ENCODE data around the gene RSPH6A.

The RSPH6A gene

DNA sequence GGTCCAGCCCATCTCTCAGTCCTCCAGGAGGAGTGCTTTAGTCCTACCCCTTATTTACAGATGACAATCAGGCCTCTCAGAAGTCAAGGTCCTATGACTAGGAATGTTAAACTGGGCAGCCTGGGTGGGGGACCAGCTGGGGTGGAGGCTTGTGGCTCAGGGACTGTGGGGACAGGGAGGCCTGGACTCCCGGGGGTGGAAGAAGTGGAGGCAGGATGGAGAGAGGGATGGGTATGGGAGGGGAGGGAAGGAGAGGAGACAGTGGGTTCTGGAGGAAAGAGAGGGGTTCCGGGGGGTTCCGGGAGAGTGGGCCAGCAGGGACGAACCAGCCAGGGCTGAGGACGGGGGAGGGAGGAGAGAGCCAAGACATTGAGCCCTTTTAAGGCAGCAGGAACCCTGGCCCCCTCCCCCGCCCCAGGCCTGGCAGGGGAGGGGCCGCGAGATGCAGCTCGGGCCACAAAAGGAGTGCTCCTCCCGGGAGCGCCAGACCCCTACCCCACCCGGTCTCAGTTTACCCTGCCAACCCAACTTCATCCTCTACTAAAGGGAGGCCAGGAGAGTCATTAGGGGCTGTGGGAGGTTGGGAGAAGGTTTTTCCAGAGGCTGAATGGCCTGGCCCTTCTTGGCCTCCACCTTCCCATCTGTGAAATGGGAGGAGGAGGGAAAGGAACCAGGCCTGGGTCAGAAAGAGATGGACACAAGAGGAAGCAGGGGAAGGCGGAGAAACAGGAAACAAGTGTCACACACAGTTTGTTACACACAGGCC, 34.5 kb downstream of the RSPH6A start:
- no peak for DNase-seq (ENCODE audit: low read depth, low spot score)

DNA sequence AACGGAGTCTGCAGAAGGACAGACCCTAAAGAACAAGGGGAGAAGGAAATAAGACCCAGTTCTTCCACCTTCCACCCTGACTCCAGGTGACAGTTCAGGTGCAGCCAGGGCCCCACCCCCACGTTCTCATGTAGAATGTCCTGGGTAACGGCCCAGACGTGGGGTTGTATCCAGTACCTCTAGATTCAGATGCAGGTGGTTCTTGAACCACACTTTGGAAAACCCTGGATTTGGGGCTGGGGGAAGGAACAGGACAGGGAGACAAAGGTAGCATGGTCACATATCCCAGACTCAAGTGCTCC, 35.0 kb downstream of the RSPH6A start:
- DNase-seq (ENCODE audit: low read depth, low spot score): no peak

DNA sequence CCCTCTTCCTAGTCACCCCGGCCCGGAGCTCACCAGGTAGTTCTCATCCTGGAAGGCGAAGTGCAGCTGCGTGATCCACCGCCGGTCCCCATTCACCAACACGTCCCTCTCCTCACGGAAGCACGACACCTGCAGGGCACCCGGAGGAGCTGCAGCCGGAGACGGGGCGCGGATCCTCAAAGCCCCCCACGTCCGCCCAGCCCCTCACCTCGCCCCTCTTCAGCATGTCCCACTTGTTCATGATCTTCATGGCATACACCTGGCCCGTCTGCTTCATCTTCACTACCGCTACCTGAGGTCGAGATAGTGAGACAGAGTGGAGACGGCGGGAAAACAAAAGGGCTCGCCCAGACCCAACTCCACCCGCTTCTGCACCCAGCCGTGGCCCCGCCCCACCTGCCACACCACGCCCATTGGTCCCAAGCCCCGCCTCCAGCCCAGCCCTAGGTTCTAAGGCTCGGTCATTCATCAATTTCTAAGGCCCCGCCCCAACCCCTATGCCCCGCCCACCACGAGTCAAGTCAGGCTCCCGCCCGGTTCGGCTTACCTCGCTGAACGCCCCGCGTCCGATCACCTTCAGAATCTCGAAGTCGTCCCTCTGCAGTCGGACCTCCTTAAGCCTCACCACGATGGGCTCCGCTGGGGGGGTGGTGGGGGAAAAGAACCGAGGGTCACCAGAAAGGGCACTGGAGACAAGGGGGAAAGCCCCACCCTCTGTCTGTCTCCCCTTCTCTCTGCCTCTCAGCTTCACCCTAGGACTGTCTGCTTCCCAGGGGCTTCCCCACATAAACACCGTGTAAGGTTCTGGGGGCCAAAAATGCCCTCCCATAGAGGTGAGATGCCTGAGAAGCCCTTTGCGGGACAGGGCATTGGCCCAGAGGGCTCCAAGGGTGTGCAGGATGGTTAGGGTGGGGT, 35.6 kb downstream of the RSPH6A start:
- DNase-seq (ENCODE audit: low read depth, low spot score): no peak

DNA sequence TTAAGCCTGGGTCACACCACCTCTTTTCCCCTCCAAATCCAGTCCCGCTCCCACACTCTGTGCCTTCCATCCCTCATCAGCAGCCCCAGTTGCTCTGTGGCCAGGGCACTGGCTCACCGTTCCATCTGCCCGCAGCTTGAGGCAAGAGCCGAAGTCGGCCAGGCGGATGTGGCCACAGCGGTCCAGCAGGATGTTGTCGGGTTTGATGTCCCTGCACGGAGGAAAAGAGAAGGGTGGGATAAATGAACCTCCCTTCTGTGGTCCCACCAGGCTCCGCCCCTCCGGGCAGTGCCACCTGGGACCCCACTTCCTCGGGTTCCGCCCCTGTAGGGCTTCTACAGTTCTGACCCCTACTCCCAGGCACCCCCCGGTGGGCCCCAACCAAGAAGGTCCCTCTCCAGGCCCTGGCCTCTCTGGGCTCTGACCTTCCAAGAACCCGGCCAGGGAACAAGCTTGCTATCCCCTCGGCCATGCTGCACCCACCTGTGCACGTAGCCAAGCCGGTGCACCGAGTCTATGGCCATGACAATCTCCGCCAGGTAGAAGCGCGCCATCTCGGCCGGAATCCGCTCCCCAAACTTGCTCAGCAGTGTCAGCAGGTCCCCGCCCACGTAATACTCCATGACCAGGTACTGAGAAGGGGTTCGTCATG, 37.0 kb downstream of the RSPH6A start:
- no peak for DNase-seq (ENCODE audit: low read depth, low spot score)

DNA sequence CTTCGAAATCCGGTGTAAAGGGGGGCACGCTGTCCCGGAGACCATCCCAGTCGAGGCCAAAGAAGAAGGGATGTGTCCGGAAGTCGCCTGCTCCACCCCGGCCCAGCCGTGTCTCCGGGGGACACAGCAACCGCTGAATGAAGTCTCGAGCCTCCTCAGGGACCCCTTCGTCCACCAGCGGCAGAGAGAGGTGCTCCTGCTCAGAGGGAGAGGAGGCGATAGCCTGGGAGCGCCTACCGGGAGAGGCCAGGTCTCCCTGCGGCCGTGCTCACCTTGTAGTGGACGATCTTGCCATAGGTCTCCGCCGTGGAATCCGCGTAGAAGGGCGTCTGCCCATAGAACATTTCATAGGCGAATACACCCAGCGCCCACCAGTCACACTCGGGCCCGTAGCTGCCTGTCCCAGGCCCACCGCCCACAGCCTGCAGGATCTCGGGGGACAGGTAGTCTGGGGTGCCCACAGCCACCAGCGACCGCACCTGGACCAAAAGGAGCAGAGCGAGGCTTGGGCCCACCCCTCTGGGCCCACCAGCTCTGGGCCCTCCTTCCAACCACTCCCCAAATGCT, 37.6 kb downstream of the RSPH6A start:
- no peak for DNase-seq (ENCODE audit: low read depth, low spot score)

DNA sequence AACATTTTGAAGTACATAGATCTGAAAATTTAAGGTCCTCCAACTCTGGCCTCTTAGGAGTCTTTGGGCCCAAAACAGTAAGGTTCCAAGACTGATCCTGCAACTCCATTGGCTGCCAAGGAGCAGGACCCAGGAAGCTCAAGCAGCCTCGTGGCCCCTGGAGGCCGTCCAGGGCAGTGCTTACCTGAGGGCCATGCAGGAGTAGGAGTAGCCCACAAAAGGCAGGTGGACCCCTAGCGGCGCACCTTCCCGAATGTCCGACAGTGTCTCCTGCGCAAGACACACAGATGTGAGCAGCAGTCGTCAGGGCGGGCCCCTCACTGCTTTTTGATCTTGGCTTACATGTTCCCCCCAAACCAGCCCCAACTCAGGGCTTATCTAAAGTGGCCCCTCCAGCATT, 40.3 kb downstream of the RSPH6A start:
- DNase-seq (ENCODE audit: low read depth, low spot score): no peak

DNA sequence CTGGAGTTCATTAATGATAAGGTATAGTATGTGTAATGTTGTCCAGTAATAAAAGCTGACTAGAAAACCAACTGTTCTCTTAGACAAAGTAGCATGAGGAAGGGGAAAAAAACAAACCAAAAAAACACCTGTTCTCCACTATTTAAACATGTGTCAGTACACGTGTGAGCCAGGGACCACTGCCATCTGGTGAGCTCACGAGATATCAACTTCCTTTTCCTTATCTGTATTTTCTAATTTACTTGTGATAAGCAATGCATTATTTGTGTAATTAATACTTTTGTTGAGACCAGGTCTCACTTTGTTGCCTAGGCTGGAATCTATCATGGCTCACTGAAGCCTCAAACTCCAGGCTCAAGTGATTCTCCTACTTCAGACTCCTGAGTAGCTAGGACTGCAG, 41.7 kb downstream of the RSPH6A start:
- DNase-seq (ENCODE audit: low read depth, low spot score): no peak

DNA sequence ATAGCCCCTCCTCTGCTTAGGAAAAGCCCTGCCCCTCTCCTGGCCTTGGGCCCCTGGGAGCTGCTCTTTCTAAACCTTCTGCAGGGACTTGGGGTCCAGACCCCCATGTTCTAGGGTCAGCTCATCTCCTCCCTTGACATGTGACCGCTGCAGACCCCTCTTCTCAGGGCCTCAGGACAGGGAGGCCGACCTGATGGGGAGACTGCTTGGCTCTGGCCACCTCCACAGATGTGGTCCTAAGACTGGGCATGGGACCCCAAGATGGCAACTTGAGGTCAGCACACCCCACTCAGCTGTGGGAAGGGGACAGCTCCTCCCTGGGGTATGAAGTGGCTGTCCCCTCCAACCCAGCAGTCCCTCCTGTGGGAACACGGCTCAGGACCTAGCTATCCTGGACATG, 42.2 kb downstream of the RSPH6A start:
- DNase-seq (ENCODE audit: low read depth, low spot score): no peak

DNA sequence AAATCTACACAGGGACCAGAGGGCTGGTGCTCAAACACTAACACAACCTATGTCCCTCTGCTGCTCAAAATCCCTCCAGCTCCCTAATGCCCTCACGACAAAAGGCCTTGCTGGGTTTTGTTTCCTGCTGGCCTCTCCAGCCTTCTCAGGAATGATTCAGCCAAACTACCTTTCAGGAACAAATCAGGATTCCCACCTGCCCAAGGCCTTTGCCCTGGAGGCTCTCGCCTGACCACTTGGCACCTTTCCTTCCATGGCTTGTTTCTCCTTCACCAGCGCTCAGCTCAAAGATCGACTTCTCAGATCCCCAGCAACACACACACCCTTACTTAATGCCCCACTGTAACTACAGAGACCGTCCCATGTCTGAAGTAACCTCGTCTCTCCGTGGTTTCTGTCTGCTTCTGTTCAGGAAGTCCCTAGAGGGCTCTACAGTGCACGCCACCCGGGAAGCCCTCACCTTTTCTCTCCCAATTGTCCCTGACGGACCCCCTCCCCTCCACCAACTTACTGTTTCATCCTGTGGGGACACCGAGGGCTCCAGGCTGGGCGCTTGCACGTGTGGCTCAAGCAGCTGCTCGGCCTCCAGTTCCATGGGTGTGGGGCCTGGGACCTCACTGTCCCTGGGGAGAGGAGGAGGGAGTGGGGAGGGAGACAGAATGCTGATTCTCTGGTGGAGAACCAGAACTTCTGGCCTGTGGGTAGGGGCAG, 42.8 kb downstream of the RSPH6A start:
- DNase-seq (ENCODE audit: low read depth, low spot score): no peak

DNA sequence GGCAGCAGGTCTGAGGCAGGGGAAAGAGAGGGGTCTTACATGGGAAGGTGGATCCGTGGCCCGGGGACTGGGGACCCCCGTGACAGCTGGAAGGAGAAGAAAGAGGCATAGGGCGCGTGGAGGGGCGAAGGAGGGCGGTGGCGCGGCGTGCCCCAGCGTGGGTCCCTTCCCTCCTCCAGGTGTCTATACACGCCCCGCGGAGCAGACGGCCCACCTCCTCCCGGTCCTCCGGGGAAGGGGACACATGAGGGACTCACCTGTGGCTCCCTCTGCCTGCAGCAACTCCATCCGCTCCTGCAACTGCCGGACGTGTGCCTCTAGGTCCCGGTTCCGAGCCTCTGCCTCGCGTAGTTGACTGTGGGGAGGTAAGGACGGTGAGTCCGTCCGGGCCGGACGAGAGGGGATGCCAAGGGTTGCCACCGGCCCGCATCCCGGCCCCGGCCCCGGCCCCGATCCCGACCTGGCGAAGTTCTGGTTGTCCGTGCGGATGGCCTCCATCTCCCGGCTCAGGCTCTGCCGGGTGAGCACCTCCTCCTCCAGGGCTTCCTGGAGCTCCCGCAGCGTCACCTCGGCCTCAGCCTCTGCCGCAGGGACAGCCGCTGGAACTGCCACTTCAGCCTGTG, 43.7 kb downstream of the RSPH6A start:
- DNase-seq (ENCODE audit: low read depth, low spot score): no peak

DNA sequence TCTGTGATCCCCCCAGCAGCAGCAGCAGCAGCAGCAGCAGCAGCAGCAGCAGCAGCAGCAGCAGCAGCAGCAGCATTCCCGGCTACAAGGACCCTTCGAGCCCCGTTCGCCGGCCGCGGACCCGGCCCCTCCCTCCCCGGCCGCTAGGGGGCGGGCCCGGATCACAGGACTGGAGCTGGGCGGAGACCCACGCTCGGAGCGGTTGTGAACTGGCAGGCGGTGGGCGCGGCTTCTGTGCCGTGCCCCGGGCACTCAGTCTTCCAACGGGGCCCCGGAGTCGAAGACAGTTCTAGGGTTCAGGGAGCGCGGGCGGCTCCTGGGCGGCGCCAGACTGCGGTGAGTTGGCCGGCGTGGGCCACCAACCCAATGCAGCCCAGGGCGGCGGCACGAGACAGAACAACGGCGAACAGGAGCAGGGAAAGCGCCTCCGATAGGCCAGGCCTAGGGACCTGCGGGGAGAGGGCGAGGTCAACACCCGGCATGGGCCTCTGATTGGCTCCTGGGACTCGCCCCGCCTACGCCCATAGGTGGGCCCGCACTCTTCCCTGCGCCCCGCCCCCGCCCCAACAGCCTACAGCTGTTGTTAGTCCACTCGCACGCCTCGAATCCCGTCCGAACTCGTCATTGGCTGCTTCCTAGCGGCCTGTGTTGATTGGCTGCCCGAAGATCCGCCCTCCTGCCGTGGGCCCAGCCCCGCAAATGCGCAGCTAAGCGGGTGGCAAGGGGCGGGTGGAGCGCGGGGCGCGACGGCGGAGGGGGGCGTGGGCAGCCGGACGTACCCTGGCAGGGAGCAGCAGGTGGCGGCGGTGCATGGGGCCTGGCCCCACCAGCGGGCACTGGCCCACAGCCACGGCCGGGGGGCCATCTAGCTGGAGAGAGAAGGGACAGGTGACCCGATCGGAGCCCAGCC, 44.7 kb downstream of the RSPH6A start:
- peak; percentile 95 for DNase-seq (ENCODE audit: low read depth, low spot score)

DNA sequence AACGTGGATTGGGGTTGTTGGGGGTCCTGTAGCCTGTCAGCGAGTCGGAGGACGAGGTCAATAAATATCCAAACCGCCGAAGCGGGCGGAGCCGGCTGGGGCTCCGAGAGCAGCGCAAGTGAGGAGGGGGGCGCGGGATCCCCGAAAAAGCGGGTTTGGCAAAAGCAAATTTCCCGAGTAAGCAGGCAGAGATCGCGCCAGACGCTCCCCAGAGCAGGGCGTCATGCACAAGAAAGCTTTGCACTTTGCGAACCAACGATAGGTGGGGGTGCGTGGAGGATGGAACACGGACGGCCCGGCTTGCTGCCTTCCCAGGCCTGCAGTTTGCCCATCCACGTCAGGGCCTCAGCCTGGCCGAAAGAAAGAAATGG, 45.3 kb downstream of the RSPH6A start:
- DNase-seq (ENCODE audit: low read depth, low spot score): no peak

DNA sequence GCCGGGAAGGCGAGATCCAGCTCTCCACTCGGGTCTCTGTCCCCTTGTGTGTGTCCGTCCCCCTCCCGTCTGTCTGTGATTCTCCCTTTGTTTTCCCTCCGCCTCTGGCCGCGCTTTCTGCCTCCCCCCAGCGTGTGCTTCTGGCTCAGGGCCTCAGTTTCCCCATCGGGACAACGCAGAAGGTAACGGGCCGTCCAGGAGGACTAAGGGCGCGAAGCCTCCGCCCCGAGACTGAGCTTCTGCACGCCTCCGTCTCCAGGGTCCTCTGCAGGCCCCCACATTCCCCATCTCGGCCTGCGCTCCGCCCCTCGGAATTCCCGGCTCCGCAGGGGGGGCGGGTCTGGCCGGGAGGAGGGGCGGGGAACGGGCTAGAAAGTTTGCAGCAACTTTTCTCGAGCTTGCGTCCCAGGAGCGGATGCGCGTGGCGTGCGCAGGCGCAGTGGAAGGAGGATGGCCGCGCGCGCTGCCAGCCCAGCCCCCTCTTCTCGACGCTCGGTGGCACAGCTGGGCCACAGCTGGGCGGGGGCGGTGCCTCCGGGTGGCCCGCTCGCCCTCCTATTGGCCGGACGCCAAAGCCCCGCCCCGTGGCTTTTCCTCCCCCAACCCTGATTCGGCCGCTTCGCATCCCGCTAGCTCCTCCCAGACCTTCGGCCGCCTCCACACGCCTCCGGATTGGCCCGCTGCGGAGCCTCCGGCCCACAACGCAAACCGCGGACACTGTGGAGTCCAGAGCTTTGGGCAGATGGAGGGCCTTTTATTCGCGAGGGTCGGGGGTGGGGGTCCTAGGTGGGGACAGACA, 45.9 kb downstream of the RSPH6A start, which contains the start of gene SIX5:
TSS of gene SIX5 (minus strand) at position 269 of the 799 bp plus-strand sequence. CDS start 408 bp downstream, outside the sequence.
- DNase-seq (ENCODE audit: low read depth, low spot score): peak; percentile 97

DNA sequence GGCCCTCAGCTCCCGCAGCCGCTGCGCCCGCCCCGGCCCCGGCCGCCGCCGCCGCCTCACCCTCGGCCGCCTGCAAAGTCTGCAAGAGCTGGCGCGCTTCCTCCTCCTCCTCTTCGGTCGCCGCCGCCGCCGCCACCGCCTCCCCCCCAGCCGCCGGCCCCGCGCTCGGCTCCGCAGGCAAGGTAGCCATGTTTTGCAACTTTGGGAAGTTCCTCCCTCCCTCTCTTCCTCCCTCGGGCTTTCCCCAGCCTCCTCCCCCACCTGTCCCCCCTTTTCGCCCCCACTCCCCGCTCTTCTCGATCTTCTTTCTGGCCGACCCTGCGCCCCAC, 46.5 kb downstream of the RSPH6A start:
- no peak for DNase-seq (ENCODE audit: low read depth, low spot score)

DNA sequence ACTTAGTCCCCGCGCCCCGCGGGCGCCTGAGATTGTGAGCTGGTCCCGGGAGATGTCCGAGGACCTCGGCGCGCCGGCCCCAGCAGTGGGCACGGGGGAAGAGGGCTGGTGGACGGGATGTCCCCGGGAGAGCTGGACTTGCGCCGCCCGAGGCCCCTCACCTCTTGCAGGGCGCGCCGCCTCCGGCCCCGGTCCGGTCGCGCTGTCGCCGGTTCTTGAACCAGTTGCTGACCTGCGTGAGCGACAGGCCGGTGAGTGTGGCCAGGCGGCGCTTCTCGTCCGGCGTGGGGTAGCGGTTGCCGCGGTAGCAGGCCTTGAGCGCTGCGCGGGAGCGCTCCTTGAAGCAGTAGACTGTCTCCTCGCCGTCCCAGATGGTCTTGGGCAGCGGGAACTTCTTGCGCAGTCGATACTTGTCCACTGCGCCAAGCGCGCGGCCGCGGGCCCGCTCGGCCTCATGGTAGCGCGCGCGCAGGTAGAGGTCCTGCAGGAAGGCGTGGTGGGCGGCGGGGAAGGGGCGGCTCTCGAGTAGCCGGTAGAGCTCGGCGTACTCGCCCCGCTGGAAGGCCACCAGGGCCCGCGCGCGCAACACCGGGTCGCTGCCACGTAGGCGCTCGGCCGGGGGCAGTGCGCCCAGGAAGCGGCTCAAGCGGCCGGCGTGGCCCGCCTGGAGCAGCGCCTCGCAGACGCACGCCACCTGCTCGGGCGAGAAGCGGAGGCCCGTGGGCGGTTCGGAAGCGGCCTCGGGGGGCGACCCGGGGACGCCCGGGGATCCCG, 47.0 kb downstream of the RSPH6A start:
- peak; percentile 37 for DNase-seq (ENCODE audit: low read depth, low spot score)

DNA sequence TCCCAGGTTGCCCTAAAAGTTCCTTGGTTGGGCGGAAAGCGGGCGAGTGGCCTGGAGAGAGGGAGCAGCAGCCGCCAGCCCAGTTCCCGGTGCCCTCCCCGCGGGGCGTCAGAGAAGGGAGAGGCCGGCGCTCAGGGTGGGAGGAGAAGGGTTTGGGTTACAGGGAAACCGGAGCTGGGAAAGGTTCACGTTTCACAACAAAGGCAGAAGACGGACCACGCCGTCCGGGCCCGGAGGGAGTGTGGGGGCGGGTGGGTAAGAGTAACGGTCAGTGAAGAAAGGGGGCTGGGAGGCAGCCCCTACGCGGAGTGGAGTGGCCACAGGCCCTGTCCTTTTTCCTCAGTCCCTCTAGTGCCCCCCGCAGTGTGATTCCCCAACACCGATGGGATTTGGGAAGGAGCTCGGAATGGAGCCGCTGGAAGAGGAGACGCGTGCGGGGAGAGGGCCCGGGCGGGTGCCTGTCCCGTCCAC, 47.7 kb downstream of the RSPH6A start:
- peak; percentile 63 for DNase-seq (ENCODE audit: low read depth, low spot score)

DNA sequence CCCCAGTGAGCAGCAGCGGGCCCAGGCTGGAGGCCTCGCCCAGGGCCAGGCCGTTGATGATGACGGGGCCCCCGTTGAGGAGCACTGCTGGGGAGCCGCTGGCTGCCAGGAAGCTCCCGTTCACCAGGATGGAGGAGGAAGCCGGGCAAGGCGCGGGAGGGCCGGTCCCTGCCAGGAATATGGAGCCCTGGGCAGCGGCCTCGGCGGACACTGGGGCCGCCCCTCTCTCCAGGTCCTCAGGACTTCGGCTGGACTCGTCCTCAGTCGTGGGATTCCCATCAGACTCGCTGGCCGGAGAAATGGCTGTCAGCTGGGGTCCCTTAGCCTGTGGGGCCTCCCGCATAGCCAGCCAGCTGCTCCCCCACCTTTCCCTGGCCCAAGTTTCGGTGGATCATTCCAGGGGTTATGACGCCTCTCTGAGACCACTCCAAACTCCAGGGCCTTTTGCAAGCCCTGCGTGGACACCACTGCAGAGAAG, 48.2 kb downstream of the RSPH6A start:
- no peak for DNase-seq (ENCODE audit: low read depth, low spot score)

DNA sequence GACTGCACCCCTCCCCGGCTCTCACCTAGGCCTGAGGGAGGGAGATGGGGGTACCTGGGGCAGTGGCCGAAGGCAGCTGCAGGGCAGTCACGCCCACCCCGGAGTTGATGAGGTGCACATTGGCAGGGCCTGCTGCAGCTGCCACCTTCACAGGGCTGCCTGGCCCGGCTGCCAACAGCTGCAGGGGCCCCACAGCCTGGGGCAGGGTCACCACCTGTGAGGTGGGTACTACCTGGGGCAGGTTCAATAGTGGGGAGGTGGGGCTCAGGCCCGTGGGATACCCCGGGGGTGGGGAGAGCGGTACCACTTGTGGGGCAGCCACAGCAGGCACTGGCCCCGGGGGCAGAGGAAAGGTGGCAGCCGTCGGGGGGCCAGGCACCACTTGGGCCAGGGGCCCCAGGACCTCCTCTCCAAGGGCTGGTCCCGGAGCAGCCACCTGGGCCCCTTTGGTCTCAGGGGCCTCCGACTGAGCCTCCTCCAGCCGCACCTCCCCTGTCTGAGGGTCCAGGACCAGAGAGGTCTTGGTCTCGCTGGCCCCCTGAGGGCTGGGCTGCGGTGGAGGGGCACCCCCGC, 48.7 kb downstream of the RSPH6A start:
- no peak for DNase-seq (ENCODE audit: low read depth, low spot score)
